Vagina (tissue), 2 donors: ENCODE results near the gene MBD4. TPM values are rescaled to one million over a fixed set of nuclear protein-coding genes. Genes with fewer than 3 reads are reported as not detected.

Experiments
- DNase-seq, 2 donors: peaks; one replicate each; pipeline ENCODE4 v3.0.0-alpha.2; 2017; ENCODE audit errors: extremely low spot score in 2 of 2
- H3K27ac ChIP-seq: fragments of 200-600 bp; sonication (generic); one replicate; pipeline ENCODE4 v1.5.1; 2019
- H3K27me3 ChIP-seq: fragments of 200-600 bp; sonication (generic); one replicate; pipeline ENCODE4 v1.5.1; 2019
- H3K36me3 ChIP-seq, 2 donors: fragments of 200-600 bp; sonication (generic); one replicate each; pipeline ENCODE4 v1.5.1; 2017 to 2019
- H3K4me1 ChIP-seq: fragments of 200-600 bp; sonication (generic); one replicate; pipeline ENCODE4 v1.5.1; 2019
- H3K4me3 ChIP-seq, 2 donors: fragments of 200-600 bp; sonication (generic); 1 replicate in 1 of 2; 2 replicates in 1 of 2; pipeline ENCODE4 v1.5.1; 2016 to 2019
- H3K9me3 ChIP-seq: fragments of 200-600 bp; sonication (generic); one replicate; pipeline ENCODE4 v1.5.1; 2019
- CTCF ChIP-seq, 3 experiments: fragments of 450-650 bp in 2 of 3; fragments of 200-600 bp in 1 of 3; sonication (generic) in 1 of 3; IDR thresholded peaks; one replicate each; pipeline ENCODE4 v1.5.1; 2017 to 2019; ENCODE audit warnings: antibody characterized with exemption in 3 of 3, mild to moderate bottlenecking in 2 of 3, moderate library complexity in 2 of 3
- POLR2A ChIP-seq, 2 donors: fragments of 450-650 bp; IDR thresholded peaks; one replicate each; pipeline ENCODE4 v1.6.1; 2017; ENCODE audit warnings: antibody characterized with exemption in 2 of 2, mild to moderate bottlenecking in 2 of 2, moderate library complexity in 2 of 2
- POLR2AphosphoS5 ChIP-seq, 2 donors: sonication (generic); formaldehyde crosslinking; IDR thresholded peaks; one replicate each; pipeline ENCODE4 v1.9.0; 2017; ENCODE audit warnings: antibody characterized with exemption in 2 of 2, mild to moderate bottlenecking in 2 of 2, low read depth in 1 of 2; ENCODE audit not compliant: insufficient read depth in 1 of 2
- intact Hi-C: fragments of 100-400 bp; cut with DNase I; formaldehyde crosslinking; loops from one replicate; pipeline ENCODE4 v1.15.1; 2023
- total RNA-seq: library from RNA; depleted of rRNA; stranded (reverse); fragments of >200 nt; gene quantifications from one replicate; pipeline ENCODE4 v1.2.3, GENCODE V29; 2016

Gene MBD4
- total RNA-seq, 1 donor from 2014 or later, result 32.4 TPM

GRCh38 chr3:129460155-129460554, 20.4 kb upstream of the MBD4 start:
- H3K4me3 ChIP-seq, result no peak overlapping the region
- no peaks in the 10 kb centered on the region for H3K27me3 ChIP-seq
- intact Hi-C loops, result no loop called here
- TF ChIP-seq CTCF (IDR thresholded peaks at IDR 0.05), result no peak
- no peak for TF ChIP-seq POLR2A (IDR thresholded peaks at IDR 0.05)
- no peak for TF ChIP-seq POLR2AphosphoS5 (IDR thresholded peaks at IDR 0.05; ENCODE audit: insufficient read depth in 1 of 2, low read depth in 1 of 2)
- no peaks in the 10 kb centered on the region for H3K4me1 ChIP-seq
- H3K9me3 ChIP-seq, result no peaks in the 10 kb centered on the region
- H3K36me3 ChIP-seq, result peaks cover 0 to 28% of the 10 kb centered on the region in 2 donors
- no peak for DNase-seq
- H3K27ac ChIP-seq, result no peak overlapping the region

- no peak overlapping the region for H3K27ac ChIP-seq
- intact Hi-C loops, result no loop called here
- no peaks in the 10 kb centered on the region for H3K27me3 ChIP-seq
- TF ChIP-seq POLR2A (IDR thresholded peaks at IDR 0.05), result no peak
- TF ChIP-seq CTCF (IDR thresholded peaks at IDR 0.05), result no peak
- no peak for TF ChIP-seq POLR2AphosphoS5 (IDR thresholded peaks at IDR 0.05; ENCODE audit: insufficient read depth in 1 of 2, low read depth in 1 of 2)
- H3K36me3 ChIP-seq, result peaks cover 0 to 34% of the 10 kb centered on the region in 2 donors
- no peak for DNase-seq
- H3K4me3 ChIP-seq, result no peak overlapping the region
- no peaks in the 10 kb centered on the region for H3K4me1 ChIP-seq
- no peaks in the 10 kb centered on the region for H3K9me3 ChIP-seq
Observed at GRCh38 chr3:129453732-129454131, 14.0 kb upstream of the MBD4 start.

GRCh38 chr3:129449279-129450115, 9.7 kb upstream of the MBD4 start:
- intact Hi-C loops, result no loop called here
- DNase-seq, result no peak
- peaks cover 0 to 16% of the 10 kb centered on the region in 2 donors for H3K36me3 ChIP-seq
- H3K27me3 ChIP-seq, result no peaks in the 10 kb centered on the region
- TF ChIP-seq CTCF (IDR thresholded peaks at IDR 0.05), result no peak
- TF ChIP-seq POLR2AphosphoS5 (IDR thresholded peaks at IDR 0.05; ENCODE audit: insufficient read depth in 1 of 2, low read depth in 1 of 2), result no peak
- TF ChIP-seq POLR2A (IDR thresholded peaks at IDR 0.05), result no peak
- no peak overlapping the region for H3K4me3 ChIP-seq
- H3K27ac ChIP-seq, result no peak overlapping the region
- no peaks in the 10 kb centered on the region for H3K9me3 ChIP-seq
- no peaks in the 10 kb centered on the region for H3K4me1 ChIP-seq

GRCh38 chr3:129448186-129448895, 8.6 kb upstream of the MBD4 start:
- Histone ChIP-seq H3K36me3 (peaks cover 0 to 11% of the 10 kb centered on the region in 2 donors), H3K27me3 (no peaks in the 10 kb centered on the region), H3K4me3 (no peak overlapping the region), H3K27ac (no peak overlapping the region), H3K9me3 (no peaks in the 10 kb centered on the region), H3K4me1 (peaks cover 6% of the 10 kb centered on the region)
- TF ChIP-seq POLR2AphosphoS5 (IDR thresholded peaks at IDR 0.05; ENCODE audit: insufficient read depth in 1 of 2, low read depth in 1 of 2) (no peak), POLR2A (IDR thresholded peaks at IDR 0.05) (no peak), CTCF (IDR thresholded peaks at IDR 0.05) (no peak)
- intact Hi-C loops, result no loop called here
- no peak for DNase-seq
